ENCODE data around the gene VSTM4.

Gene VSTM4

DNA sequence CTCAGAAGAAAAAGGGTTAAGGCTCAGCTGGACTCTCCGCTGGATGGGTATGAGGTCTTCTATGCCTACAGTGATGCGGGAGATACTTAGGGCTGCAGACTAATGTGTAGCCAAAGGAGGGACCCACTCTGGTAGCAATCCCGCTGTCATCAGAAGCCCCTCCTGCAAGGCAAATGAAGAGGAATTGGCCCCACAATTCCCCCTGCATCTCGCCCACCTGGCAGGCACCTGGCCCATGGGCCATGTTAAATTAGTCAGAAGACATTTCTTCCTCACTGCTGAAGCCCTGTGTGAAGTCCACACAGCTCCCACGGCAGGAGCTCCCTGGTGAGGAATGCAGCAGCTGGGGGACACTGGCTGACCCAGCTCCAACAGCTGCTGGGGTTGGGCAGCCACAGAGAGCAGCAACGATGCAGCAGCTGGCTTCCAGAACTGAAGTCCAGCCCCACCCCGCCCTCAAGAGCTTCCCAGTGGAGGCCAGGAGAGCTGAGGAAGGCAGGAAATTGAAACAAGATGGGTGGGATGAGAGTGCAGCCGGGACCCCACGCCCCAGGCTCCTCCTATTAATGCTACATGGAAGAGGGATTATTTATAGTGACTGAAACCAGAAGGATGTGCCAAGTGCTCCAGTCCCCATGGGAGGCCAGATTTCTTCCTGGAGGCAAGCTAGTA is 5.5 kb downstream of the VSTM4 start:
- H3K27ac ChIP-seq (ENCODE audit: low read length) = no peak overlapping the region
- no peaks in the 10 kb centered on the region for H3K9me3 ChIP-seq (ENCODE audit: insufficient read depth, low read length)
- TF ChIP-seq, protein P1, sequence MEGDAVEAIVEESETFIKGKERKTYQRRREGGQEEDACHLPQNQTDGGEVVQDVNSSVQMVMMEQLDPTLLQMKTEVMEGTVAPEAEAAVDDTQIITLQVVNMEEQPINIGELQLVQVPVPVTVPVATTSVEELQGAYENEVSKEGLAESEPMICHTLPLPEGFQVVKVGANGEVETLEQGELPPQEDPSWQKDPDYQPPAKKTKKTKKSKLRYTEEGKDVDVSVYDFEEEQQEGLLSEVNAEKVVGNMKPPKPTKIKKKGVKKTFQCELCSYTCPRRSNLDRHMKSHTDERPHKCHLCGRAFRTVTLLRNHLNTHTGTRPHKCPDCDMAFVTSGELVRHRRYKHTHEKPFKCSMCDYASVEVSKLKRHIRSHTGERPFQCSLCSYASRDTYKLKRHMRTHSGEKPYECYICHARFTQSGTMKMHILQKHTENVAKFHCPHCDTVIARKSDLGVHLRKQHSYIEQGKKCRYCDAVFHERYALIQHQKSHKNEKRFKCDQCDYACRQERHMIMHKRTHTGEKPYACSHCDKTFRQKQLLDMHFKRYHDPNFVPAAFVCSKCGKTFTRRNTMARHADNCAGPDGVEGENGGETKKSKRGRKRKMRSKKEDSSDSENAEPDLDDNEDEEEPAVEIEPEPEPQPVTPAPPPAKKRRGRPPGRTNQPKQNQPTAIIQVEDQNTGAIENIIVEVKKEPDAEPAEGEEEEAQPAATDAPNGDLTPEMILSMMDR (IDR thresholded peaks at IDR 0.05; ENCODE audit: low read depth, low read length) = no peak
- TF ChIP-seq EZH2phosphoT487 (IDR thresholded peaks at IDR 0.05; ENCODE audit: low read depth) = no peak
- H3K4me1 ChIP-seq (ENCODE audit: low read length) = no peaks in the 10 kb centered on the region
- H3K36me3 ChIP-seq (replicated peaks; ENCODE audit: low read depth, low read length) = no peaks in the 10 kb centered on the region
- no peak overlapping the region for H3K9ac ChIP-seq (ENCODE audit: low read length)
- no peak overlapping the region for H3K4me2 ChIP-seq (ENCODE audit: low read length)
- H3K27me3 ChIP-seq (ENCODE audit: low read depth, low read length) = no peaks in the 10 kb centered on the region
- H3K4me3 ChIP-seq (ENCODE audit: low read length) = no peak overlapping the region
- H4K20me1 ChIP-seq (ENCODE audit: insufficient read depth, low read length) = no peaks in the 10 kb centered on the region
- no peak overlapping the region for H2AFZ ChIP-seq (ENCODE audit: low read depth, low read length)
- H3K79me2 ChIP-seq (ENCODE audit: low read length) = no peaks in the 10 kb centered on the region

DNA sequence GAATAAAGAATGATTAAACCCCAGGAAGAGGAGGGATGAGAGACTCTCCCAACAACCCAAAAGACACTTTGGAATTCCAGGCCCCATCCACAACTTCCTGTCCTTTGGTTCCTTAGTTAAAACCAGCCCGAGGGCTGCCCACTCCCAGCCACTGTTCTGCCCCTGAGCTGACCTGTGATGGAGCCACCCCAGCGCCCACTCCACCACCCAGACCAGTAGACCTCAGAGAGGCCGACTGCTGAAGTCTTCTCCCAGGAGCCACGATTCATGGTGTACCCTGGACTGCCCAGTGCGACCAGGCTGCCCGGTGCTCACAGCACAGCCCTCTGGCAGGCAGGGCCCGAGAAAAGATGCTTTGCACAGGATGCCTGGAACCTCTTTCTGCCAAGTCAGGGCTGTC is 6.7 kb downstream of the VSTM4 start:
- Histone ChIP-seq H3K4me3 (ENCODE audit: low read length) (no peak overlapping the region), H3K79me2 (ENCODE audit: low read length) (no peaks in the 10 kb centered on the region), H3K27ac (ENCODE audit: low read length) (no peak overlapping the region), H4K20me1 (ENCODE audit: insufficient read depth, low read length) (no peaks in the 10 kb centered on the region), H3K4me1 (ENCODE audit: low read length) (no peaks in the 10 kb centered on the region), H3K9ac (ENCODE audit: low read length) (no peak overlapping the region), H3K9me3 (ENCODE audit: insufficient read depth, low read length) (no peaks in the 10 kb centered on the region), H2AFZ (ENCODE audit: low read depth, low read length) (no peak overlapping the region), H3K36me3 (replicated peaks; ENCODE audit: low read depth, low read length) (no peaks in the 10 kb centered on the region), H3K27me3 (ENCODE audit: low read depth, low read length) (no peaks in the 10 kb centered on the region), H3K4me2 (ENCODE audit: low read length) (no peak overlapping the region)
- TF ChIP-seq, protein P1 (IDR thresholded peaks at IDR 0.05; ENCODE audit: low read depth, low read length) = no peak
- no peak for TF ChIP-seq EZH2phosphoT487 (IDR thresholded peaks at IDR 0.05; ENCODE audit: low read depth)

DNA sequence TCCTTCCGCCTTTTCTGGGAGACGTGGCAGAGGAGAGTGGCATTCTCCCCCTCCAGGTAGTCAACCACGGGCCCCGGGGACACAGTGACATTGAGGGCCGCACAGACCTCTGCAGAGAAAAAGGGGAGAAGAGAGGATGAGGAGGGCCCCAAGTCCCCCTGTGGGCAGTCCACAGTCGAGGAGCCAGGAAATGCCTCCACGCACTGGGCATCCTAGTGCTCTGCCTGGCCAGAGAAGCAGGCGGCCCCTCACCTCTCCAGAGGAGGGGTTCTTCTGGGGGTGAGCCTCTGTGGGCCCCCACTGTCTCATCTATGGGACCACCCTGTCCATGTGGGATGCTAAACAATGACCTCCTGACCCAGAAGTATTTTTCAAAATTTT is 7.4 kb downstream of the VSTM4 start:
- Histone ChIP-seq H3K4me1 (ENCODE audit: low read length) (no peaks in the 10 kb centered on the region), H3K27me3 (ENCODE audit: low read depth, low read length) (no peaks in the 10 kb centered on the region; the same call in 1 of the 2 replicates), H3K36me3 (replicated peaks; ENCODE audit: low read depth, low read length) (no peaks in the 10 kb centered on the region), H3K27ac (ENCODE audit: low read length) (no peak overlapping the region), H3K9me3 (ENCODE audit: insufficient read depth, low read length) (no peaks in the 10 kb centered on the region), H3K9ac (ENCODE audit: low read length) (no peak overlapping the region), H3K4me2 (ENCODE audit: low read length) (no peak overlapping the region), H3K4me3 (ENCODE audit: low read length) (no peak overlapping the region), H2AFZ (ENCODE audit: low read depth, low read length) (no peak overlapping the region), H4K20me1 (ENCODE audit: insufficient read depth, low read length) (no peaks in the 10 kb centered on the region), H3K79me2 (ENCODE audit: low read length) (no peaks in the 10 kb centered on the region)
- TF ChIP-seq, protein P1 (IDR thresholded peaks at IDR 0.05; ENCODE audit: low read depth, low read length) = no peak
- TF ChIP-seq EZH2phosphoT487 (IDR thresholded peaks at IDR 0.05; ENCODE audit: low read depth) = no peak

DNA sequence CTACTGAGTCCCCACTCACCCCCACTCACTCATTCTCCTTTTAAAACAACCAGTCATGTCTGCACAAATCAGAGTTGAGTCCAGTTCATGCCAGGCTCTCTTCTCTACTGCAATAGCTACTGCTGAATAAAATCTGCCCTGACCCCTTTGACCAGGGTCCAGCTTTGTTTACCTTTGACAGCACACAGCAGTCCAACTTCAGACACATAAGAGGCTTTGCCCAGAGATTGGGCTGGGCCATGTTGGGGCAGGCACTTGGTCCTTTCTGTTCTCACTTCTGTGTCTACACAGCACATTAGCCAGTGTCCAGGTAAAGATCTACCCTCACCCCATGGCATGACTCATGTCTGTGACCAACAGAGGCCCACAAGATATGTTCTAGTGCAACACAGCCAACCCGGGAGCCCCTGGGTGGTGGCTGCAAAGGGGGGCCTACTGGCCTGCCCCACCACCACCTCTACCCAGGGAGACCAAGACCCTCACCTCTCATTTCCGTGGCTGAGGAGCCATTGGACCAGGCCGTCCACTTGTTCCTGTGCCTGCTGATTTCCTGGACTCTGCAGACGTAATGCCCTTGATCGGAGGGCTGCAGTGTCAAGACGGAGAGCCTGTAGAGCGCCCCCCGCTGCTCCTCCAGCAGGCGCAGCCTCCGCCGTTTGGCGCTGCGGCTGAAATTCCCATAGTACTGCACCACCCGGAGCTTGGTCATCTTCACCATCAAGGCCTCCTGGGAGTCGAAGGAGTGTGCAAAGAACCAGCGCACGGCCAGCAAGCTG is 8.0 kb downstream of the VSTM4 start:
- Histone ChIP-seq H3K9me3 (ENCODE audit: insufficient read depth, low read length) (no peaks in the 10 kb centered on the region), H3K79me2 (ENCODE audit: low read length) (no peaks in the 10 kb centered on the region), H2AFZ (ENCODE audit: low read depth, low read length) (no peak overlapping the region), H3K36me3 (replicated peaks; ENCODE audit: low read depth, low read length) (no peaks in the 10 kb centered on the region), H4K20me1 (ENCODE audit: insufficient read depth, low read length) (no peaks in the 10 kb centered on the region), H3K27ac (ENCODE audit: low read length) (no peak overlapping the region), H3K9ac (ENCODE audit: low read length) (no peak overlapping the region), H3K4me1 (ENCODE audit: low read length) (no peaks in the 10 kb centered on the region), H3K4me3 (ENCODE audit: low read length) (no peak overlapping the region), H3K4me2 (ENCODE audit: low read length) (no peak overlapping the region), H3K27me3 (ENCODE audit: low read depth, low read length) (peaks cover 3% of the 10 kb centered on the region; the same call in 1 of the 2 replicates)
- TF ChIP-seq EZH2phosphoT487 (IDR thresholded peaks at IDR 0.05; ENCODE audit: low read depth) = no peak
- TF ChIP-seq, protein P1 (IDR thresholded peaks at IDR 0.05; ENCODE audit: low read depth, low read length) = no peak

Measured in OCI-LY3 (cell line).